HG02970 (cell line): ENCODE measurements around the gene KPTN.

Experiments used
- ATAC-seq: cut with Tn5 transposase; IDR thresholded peaks from one replicate; pipeline ENCODE4 v1.9.1; 2021; ENCODE audit warnings: mild to moderate bottlenecking, moderate library complexity, moderate number of reproducible peaks; ENCODE audit not compliant: unreplicated experiment, low FRiP score

Gene KPTN

DNA sequence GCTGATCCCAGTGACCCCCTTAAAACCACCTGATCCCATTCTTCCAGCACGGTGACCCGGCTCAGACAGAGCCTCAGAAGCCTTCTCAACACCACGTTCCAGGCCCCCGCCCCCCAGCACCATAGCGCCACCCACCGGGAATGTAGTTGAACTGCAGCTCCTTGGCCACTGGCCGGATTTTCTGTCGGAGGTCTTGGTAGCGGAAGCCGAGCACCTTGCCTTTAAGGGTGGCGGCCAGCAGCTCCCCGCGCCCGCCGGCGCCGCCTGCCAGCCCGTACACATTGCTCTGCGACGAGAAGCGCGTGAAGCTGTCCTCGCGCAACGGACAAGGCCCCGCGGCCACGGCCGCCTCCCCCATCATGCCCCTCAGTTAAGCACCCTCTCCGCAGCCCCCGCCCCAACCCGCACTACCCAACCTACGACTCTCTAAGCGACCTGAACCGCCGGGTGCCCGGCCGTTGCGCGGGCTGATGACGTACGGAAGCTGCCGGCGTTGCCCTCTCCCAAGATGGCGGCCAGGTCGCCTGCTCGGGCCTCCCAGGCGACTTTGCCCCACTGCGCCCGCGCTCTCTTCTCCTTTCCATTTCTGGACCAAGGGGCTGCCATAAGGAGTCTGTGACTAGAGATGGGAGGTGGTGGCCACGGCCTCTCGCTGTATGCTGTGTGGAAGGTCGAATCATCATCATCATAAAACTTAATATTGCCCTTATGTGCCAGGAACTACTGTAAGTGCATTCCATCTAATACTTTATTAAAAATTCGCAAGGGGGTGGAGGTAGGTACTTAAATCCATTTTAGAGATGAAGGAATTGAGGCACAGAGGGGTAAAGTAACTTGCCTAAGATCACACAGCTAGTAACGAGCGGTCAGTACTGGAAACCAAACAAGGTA lies at the start of gene KPTN:
KPTN (minus strand) TSS at position 420 of the 891 bp plus-strand sequence; CDS start at position 361, 59 bp downstream.
- peak; percentile 69 for ATAC-seq

DNA sequence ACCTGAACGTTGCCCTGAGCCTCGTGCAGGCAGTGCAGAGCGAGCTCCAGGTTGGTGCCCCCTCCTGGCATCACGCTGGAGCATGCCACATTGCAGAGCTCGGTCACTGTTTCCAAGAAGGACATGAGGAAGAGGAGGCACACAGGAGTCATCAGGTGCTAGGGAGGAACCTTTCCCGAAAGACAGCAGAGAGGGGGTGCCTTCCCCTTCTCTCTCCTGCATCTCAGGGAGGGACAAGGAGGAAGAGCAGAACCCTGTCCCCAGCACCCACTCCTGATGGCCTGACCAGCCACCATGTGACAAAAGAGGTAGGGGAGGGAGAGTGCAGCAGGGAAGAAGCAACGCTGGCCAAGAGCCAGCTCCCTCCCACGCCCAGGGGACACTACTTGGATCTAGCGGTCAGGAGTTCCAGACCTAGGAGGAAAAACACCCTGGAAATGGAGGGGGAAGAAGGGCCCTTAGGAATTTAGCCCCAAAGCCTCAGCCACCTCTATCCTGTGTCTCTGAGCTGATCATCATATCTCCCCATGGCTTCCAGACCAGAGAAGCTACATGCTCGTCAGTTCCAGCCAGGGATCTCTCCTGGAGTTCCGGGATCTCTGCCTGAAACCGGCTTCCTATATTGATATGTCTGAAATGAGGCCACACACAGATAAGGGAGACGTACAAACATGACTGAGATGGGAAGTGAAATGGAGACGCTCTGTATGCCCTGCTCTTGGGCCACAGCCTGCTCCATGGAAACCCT lies 47.8 kb upstream of the KPTN start:
- ATAC-seq: no peak

DNA sequence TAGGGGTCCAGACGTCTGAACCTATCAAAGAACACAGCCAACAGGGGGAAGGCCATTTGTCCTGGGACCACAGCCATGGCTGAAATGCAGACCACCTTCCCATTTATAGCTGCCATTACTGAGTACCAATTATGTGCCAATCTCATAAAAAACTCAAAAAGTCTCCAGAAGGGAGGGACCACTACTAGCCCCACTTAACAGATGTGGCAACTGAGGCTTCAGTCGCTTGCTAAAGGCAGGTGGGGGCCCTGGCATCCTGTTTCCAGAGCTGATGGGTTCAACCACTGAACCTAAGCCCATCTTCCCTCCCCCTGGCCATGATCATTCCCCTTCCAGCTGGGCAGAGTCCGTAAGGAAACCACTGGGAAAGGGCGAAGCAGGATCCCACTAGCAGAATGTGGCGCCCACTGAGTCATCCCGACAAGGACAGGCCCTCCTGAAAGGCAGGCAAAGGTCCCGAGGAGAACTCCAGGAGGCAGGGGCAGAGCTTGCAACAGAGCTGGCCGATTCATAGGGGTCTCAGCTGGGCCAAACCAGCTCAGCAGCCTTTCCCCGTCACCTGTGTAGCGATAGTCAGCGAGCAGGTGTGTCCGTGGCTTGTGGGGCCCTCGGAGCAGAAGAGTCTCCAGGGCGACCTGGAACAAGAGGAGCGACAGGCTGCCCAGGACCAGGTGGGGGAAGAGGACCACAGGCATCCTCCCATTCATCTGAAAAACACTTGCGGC lies 45.2 kb upstream of the KPTN start:
- ATAC-seq: no peak

DNA sequence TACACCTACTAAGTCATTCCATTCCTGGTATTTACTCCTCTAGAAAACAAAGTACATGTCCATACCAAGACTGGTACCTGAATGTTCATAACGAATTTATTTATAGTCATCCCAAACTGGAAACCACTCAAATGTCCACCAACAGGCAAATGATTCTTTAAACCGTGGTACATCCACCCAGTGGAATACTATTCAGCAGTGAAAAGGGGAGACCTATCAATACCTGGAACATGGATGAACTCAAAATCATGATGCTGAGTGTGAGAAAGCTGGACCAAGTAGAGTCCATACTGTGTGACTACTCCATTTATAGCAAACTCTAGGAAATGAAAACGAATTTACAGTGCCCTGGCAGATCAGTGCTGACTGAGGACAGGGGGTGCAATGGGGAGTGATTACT lies 42.8 kb upstream of the KPTN start:
- no peak for ATAC-seq

DNA sequence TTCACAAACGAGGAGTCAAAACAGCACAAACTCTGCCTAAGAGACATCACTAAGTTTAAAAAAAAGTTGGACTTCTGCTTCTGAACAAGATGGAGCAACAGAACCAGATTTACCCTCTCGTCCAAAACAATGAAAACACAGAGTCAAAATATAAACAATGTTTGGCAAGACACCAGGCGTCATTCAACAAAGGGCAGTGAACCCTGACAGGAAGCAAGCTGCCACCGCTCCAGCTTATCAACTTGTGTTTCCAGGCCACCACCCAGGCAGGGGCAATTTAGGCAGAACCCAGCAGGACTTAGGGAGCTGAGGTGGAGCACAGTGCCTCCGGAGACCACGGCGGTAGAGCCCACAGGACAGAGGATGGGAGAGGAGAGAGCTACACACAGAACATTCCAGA lies 39.5 kb upstream of the KPTN start:
- ATAC-seq: no peak

DNA sequence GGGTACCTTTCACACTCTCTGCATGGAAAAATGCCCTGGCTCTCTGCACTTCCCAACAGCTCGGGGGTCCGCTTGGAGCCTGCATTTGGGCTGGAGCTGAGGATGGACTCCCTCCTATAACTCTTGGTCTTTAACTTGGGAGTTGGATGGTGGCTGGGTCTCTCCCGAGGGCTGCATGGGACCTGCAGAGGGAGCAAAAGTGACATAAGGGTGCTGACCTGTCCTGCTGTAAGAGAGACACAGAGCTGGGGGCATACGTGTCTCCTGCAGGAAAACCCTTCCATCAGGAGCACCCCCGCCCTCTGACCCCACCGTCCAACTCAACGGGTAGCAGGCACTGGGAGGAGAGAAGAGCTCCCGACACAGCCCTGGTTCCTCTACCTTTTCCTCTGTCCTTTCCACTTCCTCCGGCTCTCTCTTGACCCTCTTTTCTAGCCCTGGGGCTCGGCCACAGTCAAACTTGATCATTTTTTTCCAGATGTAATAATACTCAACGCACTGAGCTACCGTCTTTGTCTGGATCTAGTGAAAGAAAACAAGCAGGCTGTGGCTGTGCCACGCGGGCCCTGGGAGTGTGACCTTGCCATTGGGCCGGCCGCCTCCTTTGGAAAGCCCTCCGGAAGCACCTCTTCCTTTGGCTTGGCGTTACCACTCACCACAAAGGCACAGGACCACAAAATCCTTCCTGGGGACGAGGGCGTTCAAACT lies 37.6 kb upstream of the KPTN start:
- no peak for ATAC-seq

DNA sequence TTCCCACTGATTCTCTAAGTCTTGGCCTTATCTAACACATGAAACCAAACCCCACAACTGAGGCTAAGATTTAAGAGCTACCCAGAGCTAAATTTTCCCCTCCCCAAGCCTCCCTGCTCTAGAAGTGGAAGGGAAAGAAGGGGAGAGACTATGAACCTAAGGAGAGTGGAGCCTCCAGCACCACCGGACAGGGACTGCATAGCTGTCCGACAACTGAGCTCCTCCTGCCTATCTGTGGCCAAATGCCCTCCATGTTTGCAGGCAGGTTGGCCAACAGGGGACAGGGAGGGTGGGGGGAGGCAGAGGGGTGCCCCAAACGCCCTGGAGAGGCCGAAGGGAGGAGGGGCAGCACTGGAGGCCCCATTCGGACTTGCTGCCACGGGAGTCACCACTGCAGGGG lies 36.8 kb upstream of the KPTN start:
- no peak for ATAC-seq

DNA sequence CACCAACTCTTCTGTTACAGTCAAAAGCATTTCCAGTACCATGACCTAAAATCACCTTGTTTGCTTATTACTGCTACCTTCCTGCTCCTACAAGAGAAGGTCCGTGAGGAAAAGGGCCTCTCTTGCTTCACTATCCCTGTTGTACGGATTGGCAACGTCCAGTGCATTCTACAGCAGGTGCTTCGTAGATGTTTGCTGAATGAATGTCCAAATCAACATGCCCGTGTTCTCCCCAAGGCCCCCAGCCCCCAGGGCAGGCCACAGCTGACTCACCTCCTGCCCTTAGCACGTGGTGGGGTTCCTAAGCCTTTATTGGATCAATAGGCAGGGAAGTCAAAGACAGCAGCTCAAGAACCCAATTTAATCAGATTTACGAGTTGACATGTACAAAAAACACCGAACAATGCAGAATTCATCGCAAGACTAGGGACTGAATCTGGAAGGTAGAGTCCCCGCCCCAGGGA lies 36.4 kb upstream of the KPTN start:
- ATAC-seq: no peak

DNA sequence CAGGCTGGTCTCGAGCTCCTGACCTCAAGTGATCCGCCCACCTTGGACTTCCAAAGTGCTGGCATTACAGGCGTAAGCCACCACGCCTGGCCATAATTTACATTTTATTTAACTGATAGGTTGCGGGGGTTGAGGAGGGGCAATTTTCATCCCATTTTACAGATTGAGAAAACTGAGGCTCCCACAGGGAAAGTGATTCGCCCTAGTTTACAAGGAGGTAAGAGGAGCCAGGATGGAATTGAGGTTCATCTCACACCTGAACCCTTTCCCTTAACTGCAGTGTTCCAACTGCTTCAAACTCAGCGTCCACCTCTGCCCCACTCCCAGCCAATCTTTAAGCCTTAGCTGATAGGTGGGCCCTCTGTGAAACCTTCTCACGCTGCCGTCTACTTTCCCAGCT lies 34.8 kb upstream of the KPTN start:
- ATAC-seq: no peak

DNA sequence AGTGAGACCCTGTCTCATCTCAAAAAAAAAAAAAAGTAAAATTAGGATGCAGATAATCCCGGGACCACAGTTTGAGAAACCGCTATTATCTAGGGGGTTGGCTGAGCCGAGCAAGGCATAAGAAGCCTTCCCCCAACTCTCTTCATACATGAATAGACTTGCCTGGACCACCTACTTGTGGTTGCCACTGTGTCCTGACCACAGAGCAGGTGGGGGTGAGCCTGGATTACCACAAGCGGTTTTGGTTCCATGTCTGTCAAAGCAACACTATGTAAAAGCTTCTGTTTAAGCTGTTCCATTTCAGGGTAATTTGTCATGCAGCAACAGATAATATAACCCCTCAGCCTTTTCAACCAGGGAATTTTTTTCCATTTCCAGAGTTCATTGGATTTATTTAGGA lies 34.1 kb upstream of the KPTN start:
- ATAC-seq: no peak

DNA sequence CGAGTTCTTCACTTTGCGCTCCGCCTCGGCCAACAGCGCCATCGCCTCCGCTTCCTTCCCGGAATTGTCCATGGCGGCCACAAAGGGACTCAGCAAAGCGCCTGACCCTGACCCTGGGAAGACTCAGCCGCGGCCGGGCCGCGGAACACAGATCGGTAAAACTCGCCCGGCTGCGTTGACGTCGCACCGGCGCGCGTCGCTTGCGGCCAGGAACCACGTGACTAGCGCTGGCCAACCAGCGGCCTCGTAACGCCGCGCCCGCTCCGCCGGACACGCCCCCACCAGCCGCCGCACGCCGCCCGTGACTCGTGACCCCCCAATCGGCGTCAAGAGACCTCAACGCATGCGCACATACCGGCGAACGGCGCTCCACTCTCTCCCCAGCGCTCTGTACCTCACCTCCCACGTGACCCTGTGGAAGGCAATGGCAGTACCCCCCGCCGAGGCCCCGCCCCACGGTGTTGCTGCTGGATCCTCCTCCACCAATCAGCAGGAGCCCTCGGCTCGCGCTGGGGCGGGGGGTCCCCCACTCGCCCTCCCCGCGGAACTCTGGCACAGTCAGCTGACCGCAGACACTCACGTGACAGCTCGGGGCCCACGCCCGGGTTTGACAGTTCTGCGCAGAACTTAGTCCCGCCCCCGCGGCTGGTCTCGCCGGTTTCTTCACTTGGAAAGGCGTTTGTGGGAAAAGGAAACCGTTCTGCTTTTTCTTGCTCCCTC lies 31.0 kb upstream of the KPTN start, which contains the start of gene NAPA:
NAPA (minus strand) TSS at position 195 of the 720 bp plus-strand sequence; CDS start at position 72, 123 bp downstream.
- ATAC-seq: peak; percentile 91

DNA sequence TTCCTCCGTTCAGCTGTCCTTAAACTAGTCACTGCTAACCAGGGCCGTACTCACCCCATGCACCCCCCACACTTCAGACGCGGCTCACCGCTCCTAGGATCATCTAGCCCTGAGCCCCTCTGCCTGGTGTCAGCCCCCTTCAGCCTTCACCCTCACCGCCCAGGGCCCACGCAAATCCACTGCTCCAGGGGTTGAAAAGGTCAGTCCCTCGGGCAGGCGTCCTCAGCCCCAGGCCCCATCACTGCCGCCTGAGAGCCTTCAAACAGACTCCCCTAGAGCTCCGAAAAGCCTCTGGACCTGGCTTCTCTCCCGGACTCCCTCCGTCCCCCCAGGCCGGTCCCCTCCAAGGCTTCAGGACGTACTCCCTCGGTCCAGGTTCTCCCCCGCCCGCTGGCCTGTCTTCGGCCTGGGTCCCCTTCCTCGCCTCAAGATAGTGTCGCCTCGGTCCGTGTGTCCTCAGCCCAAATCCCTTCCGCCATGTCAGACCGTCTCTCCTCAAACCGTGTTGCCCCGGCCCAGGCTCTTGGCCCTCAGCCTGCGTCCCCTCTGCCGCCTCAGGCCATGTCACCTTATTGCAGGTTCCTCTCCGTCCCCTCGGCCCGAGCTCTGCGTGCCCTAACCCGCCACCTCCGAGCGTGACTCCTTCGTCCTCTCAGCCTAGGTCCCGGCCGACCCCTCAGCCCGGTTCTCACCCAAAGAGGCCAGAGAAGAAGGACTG lies 30.3 kb upstream of the KPTN start:
- ATAC-seq: no peak

DNA sequence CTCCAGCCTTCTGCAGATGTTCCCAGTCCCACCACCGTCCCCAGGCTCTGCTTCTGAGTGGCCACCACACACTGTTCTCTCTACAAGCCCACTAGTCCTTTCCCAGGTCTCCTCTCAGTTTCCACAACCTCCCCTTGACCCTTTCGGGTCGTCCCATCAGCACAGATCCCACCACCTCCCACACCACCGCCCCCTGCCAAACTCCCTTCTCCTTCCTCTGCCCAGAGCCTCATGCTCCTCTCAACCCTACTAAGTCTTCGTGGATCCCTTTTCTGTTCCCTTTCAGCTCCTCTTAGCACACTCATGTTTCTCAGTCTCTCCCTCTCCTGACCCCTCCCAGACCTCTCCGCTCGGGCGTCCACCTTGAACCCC lies 28.9 kb upstream of the KPTN start:
- no peak for ATAC-seq

DNA sequence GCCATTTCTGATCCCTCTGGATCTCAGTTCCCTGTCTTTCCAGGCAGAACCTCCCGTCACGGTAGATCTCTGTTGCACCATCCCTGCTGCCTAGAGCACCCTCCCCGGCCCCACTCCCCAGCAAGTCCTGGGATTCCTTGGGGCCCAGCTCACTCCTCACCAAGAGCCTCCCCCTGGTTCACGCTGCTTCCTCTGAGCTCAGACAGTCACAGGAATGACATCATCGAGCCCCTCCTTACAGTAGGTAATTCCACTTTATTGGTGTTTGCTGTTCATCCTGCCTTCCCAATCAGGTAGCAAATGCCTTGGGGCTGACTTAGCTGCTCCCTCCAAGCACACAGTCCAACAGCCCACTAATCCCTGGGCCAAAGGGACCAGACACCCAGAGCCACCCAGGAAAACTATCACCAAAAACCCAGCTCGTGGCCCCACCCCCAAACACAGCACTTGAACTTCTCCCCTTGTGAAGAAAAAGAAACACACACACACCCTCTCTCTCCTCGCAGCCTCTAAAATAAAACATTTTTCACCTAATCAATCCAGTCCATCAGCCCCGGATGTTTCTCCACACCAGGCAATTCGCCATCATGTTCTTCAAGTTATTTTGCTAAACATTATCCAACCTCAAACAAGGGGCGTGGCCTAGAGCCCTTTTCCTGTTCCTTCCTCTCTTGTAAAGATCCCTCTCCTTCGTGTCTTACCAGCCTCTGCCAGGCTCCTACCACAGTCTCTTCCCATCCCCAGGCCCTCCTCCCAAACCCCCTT lies 28.3 kb upstream of the KPTN start:
- ATAC-seq: no peak

DNA sequence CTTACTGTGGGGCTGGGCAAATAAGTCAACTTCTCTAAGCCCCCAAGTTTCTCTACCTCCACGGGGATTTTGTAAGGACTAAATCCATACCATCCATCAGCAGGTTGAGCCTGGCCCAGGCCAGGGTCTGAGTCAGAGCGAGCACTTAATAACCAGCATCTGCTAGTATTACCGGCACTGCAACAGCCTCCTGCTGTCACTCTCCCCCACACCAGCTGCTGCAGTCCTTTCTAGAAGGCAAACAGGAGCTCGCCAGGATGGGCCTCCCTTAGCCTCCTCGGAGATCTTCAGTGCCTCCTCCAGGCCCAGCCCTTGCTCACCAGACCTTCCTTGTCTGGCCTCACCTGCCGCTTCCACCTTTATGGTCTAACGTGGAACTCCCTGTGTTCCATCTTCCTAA lies 27.7 kb upstream of the KPTN start:
- no peak for ATAC-seq

DNA sequence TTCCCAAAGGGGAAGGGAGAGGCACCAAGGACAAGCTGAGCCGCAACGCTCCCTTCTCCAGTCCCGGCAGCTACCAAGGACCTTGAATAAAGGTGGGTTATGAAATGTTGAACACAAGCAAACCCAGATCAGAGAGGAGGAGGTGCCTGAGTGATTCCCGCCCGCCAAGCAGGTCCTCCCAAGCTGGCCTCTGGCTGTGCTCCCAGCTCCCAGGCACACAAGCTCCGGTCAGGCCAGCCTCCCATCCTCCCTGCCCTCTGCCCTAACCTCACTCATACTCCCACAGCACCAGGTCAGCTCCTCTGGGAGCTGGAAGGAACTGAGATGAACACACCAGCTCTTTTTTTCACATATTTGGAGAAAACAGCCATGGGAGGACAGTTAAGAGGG lies 27.1 kb upstream of the KPTN start:
- ATAC-seq: no peak

DNA sequence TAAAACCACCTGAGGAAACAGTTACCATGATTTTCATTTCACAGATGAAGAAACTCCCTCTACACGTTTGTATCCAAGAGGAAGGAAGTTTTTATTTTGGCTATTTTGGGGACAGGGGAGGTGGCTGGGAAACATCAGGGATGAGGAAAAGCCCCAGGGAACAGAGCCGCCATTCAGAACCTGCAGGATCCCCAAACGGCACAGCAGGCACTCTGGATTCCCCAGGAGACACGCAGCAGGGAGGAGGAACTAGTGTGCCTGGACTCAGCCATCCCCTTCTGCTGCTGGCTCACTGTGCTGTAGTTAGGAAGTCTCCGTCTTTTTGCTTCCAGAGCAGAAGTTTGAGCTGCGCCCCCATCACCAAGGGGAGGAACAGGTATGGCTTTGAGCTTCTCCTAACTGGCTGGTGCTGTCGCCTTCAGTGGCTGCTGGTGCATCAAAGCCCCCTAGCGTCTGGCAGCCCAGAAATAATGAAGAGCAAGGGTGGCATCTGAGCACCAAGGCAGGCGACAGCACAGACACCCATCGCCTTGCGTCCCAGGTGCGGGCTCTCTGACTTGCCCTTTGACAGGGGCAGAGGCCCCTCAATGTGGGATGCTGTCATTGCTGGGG lies 26.6 kb upstream of the KPTN start:
- ATAC-seq: no peak

DNA sequence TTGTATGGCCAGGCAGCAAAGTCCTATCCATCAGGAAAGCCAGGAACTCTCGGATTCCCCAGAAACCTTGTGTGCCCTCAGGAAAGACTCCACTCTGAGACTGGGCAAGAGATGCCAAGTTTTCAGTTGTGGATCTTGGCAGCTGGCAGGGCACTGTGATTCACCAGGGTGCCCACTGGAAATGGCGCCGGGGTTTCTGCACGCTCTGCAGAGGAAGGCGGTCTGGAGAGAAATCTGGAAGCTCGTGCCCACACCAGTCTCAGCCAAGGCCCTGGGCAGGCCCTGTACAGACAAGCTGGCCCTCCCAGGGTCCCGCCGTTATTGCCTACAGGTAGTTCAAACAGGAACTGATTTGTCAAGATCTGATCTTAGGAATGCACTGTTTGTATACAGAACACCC lies 26.0 kb upstream of the KPTN start:
- no peak for ATAC-seq
